GF-D8 (cell line): ENCODE results near the gene MAP4K4.
"Not testable (repeated sequence)": the region's sequence is repeated elsewhere in the genome, so short reads cannot be mapped to it uniquely, and the experiment has no call there.

Source experiments
- DNase-seq: peaks from one replicate; lab custom pipeline; 2025; lab: John Stamatoyannopoulos, UW

MAP4K4 gene

GRCh38 chr2:101921319-101921952 lies 223.9 kb downstream of the MAP4K4 start:
- peak; percentile 37 for DNase-seq

DNA sequence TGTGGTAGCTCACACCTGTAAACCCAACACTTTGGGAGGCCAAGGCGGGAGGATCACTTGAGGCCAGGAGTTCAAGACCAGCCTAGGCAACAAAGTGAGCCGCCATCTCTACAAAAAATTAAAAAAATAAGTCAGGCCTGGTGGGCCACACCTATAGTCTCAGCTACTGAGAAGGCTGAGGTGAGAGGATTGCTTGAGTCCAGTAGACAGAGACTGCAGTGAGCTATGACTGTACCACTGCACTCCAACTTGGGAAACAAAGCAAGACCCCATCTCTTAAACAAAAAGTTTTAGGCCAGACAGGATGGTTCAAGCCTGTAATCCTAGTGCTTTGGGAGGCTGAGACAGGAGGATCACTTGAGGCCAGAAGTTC lies 224.4 kb downstream of the MAP4K4 start:
- DNase-seq: no peak

- DNase-seq: not testable (repeated sequence)
These were observed 226.8 kb downstream of the MAP4K4 start for GRCh38 chr2:101924311-101924710.

GRCh38 chr2:101930019-101930418 lies 232.5 kb downstream of the MAP4K4 start:
- no peak for DNase-seq

- DNase-seq: no peak
These were observed 233.3 kb downstream of the MAP4K4 start for GRCh38 chr2:101930847-101931246.

- DNase-seq: peak; percentile 1
These were observed 233.9 kb downstream of the MAP4K4 start for GRCh38 chr2:101931402-101931801.

DNA sequence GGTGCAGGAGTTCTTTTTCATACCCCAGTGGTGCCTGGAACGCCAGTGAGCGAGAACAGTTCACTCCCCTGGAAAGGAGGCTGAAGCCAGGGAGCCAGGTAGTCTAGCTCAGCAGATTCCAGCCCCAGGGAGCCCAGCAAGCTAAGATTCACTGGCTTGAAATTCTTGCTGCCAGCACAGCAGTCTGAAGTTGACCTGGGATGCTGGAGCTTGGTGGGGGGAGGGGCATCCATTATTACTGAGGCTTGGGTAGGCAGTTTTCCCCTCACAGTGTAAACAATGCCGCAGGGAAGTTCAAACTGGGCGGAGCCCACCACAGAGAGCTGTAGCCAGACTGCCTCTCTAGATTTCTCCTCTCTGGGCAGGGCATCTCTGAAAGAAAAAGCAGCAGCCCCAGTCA lies 238.3 kb downstream of the MAP4K4 start:
- DNase-seq: not testable (repeated sequence)

DNA sequence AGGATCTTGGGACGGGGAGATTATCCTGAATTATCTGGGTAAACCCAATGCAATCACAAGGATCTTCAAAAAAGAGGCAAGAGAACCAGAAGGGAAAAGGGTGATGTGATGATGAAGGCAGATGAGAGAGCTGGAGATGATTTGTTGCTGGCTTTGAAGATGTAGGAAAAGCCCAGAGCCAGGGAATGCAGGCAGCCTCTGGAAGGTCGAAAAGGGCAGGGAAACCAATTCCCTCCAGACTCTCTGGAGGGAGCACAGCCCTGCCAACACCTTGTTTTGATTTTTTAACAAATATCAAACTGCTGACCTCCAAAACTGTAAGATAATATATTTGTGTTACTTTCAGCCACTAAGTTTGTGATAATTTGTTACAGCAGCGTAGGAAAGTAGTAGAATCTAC lies 245.3 kb downstream of the MAP4K4 start:
- no peak for DNase-seq
